Mesendoderm (in vitro differentiated cells): ENCODE measurements around the gene OFD1.
"Not testable (repeated sequence)": the region's sequence is repeated elsewhere in the genome, so short reads cannot be mapped to it uniquely, and the experiment has no call there.

ENCODE experiments used
- DNase-seq: peaks from one replicate; pipeline ENCODE4 v3.0.0; 2013
- H2AK5ac ChIP-seq: 2 replicates; pipeline ENCODE4 v1.6.1; 2013; ENCODE audit warnings: low read length, inconsistent platforms
- H2BK120ac ChIP-seq: 2 replicates; pipeline ENCODE4 v1.6.1; 2013; ENCODE audit warnings: low read depth, mild to moderate bottlenecking, low read length, moderate library complexity, mixed read lengths
- H2BK15ac ChIP-seq: replicated peaks from 2 replicates; pipeline ENCODE4 v1.6.1; 2013; ENCODE audit warnings: low read depth, mild to moderate bottlenecking, moderate library complexity
- H2BK5ac ChIP-seq: 2 replicates; pipeline ENCODE4 v1.6.1; 2013; ENCODE audit warnings: low read length, inconsistent platforms
- H3K18ac ChIP-seq: 2 replicates; pipeline ENCODE4 v1.6.1; 2013; ENCODE audit warnings: mild to moderate bottlenecking, low read length, mixed read lengths
- H3K23ac ChIP-seq: one replicate; pipeline ENCODE4 v1.6.1; 2013; ENCODE audit warnings: low read length
- H3K27ac ChIP-seq: 2 replicates; pipeline ENCODE4 v1.5.1; 2013; ENCODE audit warnings: low read depth, mild to moderate bottlenecking, inconsistent platforms, low read length, moderate library complexity
- H3K27me3 ChIP-seq: 2 replicates; pipeline ENCODE4 v1.6.1; 2013; ENCODE audit warnings: low read length, control low read depth, mild to moderate bottlenecking, inconsistent platforms; ENCODE audit not compliant: insufficient read depth, poor library complexity
- H3K36me3 ChIP-seq: 2 replicates; pipeline ENCODE4 v1.6.1; 2013; ENCODE audit warnings: low read length, inconsistent platforms; ENCODE audit not compliant: control insufficient read depth, insufficient read depth
- H3K4ac ChIP-seq: one replicate; pipeline ENCODE4 v1.6.1; 2013; ENCODE audit warnings: low read depth, mild to moderate bottlenecking, low read length, moderate library complexity
- H3K4me1 ChIP-seq: 2 replicates; pipeline ENCODE4 v1.6.1; 2013; ENCODE audit warnings: low read depth, low read length, inconsistent platforms; ENCODE audit not compliant: control insufficient read depth
- H3K4me2 ChIP-seq: 2 replicates; pipeline ENCODE4 v1.6.1; 2013; ENCODE audit warnings: low read length
- H3K4me3 ChIP-seq: 2 replicates; pipeline ENCODE4 v1.5.1; 2013; ENCODE audit warnings: mild to moderate bottlenecking, low read length
- H3K56ac ChIP-seq: one replicate; pipeline ENCODE4 v1.6.1; 2013; ENCODE audit warnings: low read length
- H3K79me1 ChIP-seq: 2 replicates; pipeline ENCODE4 v1.6.1; 2013; ENCODE audit warnings: low read length, inconsistent platforms
- H3K79me2 ChIP-seq: 2 replicates; pipeline ENCODE4 v1.6.1; 2013; ENCODE audit warnings: mild to moderate bottlenecking, low read length; ENCODE audit not compliant: control insufficient read depth, insufficient read depth
- H3K9ac ChIP-seq: 2 replicates; pipeline ENCODE4 v1.6.1; 2013; ENCODE audit warnings: low read length, inconsistent platforms
- H4K5ac ChIP-seq: one replicate; pipeline ENCODE4 v1.6.1; 2013; ENCODE audit warnings: low read length
- H4K8ac ChIP-seq: one replicate; pipeline ENCODE4 v1.6.1; 2013; ENCODE audit warnings: low read depth, mild to moderate bottlenecking, control low read depth, low read length, moderate library complexity
- WGBS: extraction: QIAGEN DNeasy Blood & Tissue Kit; methylation state at CpG from one replicate; pipeline ENCODE4 v1.1.7; 2013; ENCODE audit warnings: low lambda C conversion rate, missing lambda C conversion rate; ENCODE audit not compliant: insufficient coverage; ENCODE audit errors: extremely low coverage; 5-methylcytosine and 5-hydroxymethylcytosine counted together

Gene OFD1

DNA sequence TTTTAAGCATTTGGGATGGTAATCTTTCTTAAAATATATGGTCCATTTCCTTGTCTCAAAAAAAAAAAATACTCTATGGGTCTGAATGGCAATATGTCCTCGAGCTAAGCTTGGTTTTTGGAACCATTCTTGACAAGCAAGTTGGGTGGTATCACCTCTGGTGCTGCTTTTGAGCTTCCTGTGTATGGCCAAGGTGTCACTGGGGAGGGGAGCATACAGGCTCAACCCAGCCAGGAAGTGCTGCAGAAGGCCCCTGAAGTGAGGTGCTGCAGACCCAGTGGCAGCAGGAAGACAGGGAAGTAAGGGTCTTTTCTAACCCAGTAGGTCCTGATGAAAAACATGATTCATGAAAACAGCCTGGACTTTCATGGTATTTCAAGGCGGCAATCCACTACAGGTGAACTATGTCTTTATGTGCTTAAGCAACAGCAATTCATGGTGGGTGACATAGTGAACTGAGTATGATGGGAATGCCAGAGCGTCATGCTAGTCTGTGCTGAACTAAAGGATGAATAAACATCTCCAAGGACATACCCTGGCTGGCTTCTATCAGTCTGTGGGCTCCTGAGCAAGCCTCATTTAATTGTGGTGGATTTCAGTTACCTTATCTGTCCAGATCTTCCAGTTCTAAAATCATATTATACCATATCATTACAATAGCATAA is 15.2 kb upstream of the OFD1 start:
- no peak overlapping the region for H3K27ac ChIP-seq

GRCh38 chrX:13721371-13721770 is 13.2 kb upstream of the OFD1 start:
- Histone ChIP-seq H3K4me1 (no peaks in the 10 kb centered on the region), H3K79me1 (no peaks in the 10 kb centered on the region), H3K18ac (no peak overlapping the region), H3K79me2 (no peaks in the 10 kb centered on the region), H3K23ac (no peak overlapping the region), H3K56ac (no peak overlapping the region), H4K8ac (no peak overlapping the region), H3K27ac (no peak overlapping the region), H3K4me2 (no peak overlapping the region), H3K9ac (no peak overlapping the region), H3K4ac (no peak overlapping the region), H4K5ac (no peak overlapping the region), H3K27me3 (no peaks in the 10 kb centered on the region), H3K4me3 (no peak overlapping the region), H2BK15ac (no peak overlapping the region), H2AK5ac (no peak overlapping the region), H2BK120ac (no peak overlapping the region), H3K36me3 (no peaks in the 10 kb centered on the region), H2BK5ac (no peak overlapping the region)
- no CpG with 5 or more reads among the region's 4 CpGs for WGBS
- DNase-seq, result no peak

More for the DNA sequence above, 15.2 kb upstream of the OFD1 start:
- Histone ChIP-seq H3K4ac (no peak overlapping the region), H2AK5ac (no peak overlapping the region), H4K8ac (no peak overlapping the region), H3K36me3 (no peaks in the 10 kb centered on the region), H3K18ac (no peak overlapping the region), H3K4me3 (no peak overlapping the region), H3K4me2 (no peak overlapping the region), H2BK120ac (no peak overlapping the region), H2BK15ac (no peak overlapping the region), H4K5ac (no peak overlapping the region), H3K4me1 (no peaks in the 10 kb centered on the region), H3K9ac (no peak overlapping the region), H3K27me3 (no peaks in the 10 kb centered on the region), H3K56ac (no peak overlapping the region), H3K23ac (no peak overlapping the region), H3K79me1 (no peaks in the 10 kb centered on the region), H2BK5ac (no peak overlapping the region), H3K79me2 (no peaks in the 10 kb centered on the region)
- peak; percentile 37 for DNase-seq
- WGBS, result no CpG with 5 or more reads among the region's 3 CpGs

DNA sequence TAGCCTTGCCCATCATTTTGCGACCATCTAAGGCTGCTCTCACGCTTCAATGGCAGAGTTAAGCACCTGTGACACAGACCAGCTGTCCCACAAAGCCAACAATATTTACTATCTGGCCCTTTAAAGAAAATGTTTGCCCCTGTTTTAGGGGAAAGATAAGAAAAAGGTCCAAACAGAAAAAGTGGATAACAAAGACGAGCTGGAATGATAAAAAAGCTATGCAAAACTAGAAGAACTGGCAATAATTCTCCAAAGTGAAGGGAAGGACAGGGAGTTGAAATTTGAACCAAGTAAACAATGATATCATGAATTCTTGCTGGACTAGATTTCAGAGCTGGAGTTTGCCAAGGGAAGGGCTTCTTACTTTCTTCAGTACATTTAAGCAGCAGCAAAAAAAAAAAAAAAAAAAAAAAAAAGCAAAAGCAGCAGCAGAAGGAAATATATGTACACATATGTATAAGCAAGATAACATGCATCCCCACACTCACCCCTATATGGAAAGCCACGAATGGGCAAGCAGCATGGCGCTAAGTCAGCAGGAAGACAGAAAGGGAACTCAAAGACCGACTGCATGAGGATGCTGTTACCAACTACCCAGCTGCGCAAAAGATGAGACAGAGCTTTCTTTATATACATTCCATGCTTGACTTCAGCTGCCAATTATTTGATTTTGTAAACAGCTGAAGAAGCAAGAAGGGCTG is 12.6 kb upstream of the OFD1 start:
- H3K4me3 ChIP-seq, result no peak overlapping the region
- no peak overlapping the region for H4K8ac ChIP-seq
- H3K4me2 ChIP-seq, result no peak overlapping the region
- no peak overlapping the region for H2AK5ac ChIP-seq
- H3K27ac ChIP-seq, result no peak overlapping the region
- H4K5ac ChIP-seq, result no peak overlapping the region
- H2BK120ac ChIP-seq, result no peak overlapping the region
- H3K56ac ChIP-seq, result no peak overlapping the region
- no peaks in the 10 kb centered on the region for H3K27me3 ChIP-seq
- no peak overlapping the region for H3K23ac ChIP-seq
- DNase-seq, result no peak
- H3K18ac ChIP-seq, result no peak overlapping the region
- H3K4me1 ChIP-seq, result no peaks in the 10 kb centered on the region
- no peaks in the 10 kb centered on the region for H3K79me2 ChIP-seq
- no CpG with 5 or more reads among the region's 7 CpGs for WGBS
- no peaks in the 10 kb centered on the region for H3K79me1 ChIP-seq
- H3K4ac ChIP-seq, result no peak overlapping the region
- H3K36me3 ChIP-seq, result no peaks in the 10 kb centered on the region
- H2BK15ac ChIP-seq, result no peak overlapping the region
- H3K9ac ChIP-seq, result no peak overlapping the region
- H2BK5ac ChIP-seq, result no peak overlapping the region

DNA sequence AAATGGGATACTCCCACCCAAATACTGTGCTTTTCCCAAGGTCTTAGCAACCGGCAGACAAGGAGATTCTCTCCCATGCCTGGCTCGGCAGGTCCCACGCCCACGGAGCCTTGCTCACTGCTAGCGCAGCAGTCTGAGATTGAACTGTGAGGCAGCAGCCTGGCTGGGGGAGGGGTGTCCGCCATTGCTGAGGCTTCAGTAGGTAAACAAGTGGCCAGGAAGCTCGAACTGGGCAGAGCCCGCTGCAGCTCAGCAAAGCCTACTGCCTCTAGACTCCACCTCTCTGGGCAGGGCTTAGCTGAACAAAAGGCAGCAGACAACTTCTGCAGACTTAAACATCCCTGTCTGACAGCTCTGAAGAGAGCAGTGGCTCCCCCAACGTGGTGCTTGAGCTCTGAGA is 9.7 kb upstream of the OFD1 start:
- not testable (repeated sequence) for H2BK15ac ChIP-seq, H3K4me1 ChIP-seq, H2BK120ac ChIP-seq, DNase-seq, H3K79me1 ChIP-seq, H2AK5ac ChIP-seq, H2BK5ac ChIP-seq, H3K4me3 ChIP-seq, H3K4me2 ChIP-seq, H3K36me3 ChIP-seq, H3K18ac ChIP-seq, H3K79me2 ChIP-seq, H3K56ac ChIP-seq, H3K9ac ChIP-seq, H3K23ac ChIP-seq, H3K4ac ChIP-seq, H3K27ac ChIP-seq, H4K5ac ChIP-seq, H4K8ac ChIP-seq, H3K27me3 ChIP-seq
- WGBS, result no CpG with 5 or more reads among the region's 9 CpGs

DNA sequence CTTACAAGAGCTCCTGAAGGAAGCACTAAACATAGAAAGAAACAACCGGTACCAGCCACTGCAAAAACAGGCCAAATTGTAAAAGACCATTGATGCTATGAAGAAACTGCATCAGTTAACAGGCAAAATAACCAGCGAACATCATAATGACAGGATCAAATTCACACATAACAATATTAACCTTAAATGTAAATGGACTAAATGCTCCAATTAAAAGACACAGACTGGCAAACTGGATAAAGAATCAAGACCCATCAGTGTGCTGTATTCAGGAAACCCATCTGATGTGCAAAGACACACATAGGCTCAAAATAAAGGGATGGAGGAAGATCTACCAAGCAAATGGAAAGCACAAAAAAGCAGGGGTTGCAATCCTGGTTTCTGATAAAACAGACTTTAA is 8.0 kb upstream of the OFD1 start:
- H3K18ac ChIP-seq, DNase-seq, H3K4me2 ChIP-seq, H3K27me3 ChIP-seq, H4K8ac ChIP-seq, H3K79me1 ChIP-seq, H3K36me3 ChIP-seq, H4K5ac ChIP-seq, H3K4ac ChIP-seq, H2BK15ac ChIP-seq, H3K79me2 ChIP-seq, H3K23ac ChIP-seq, H2AK5ac ChIP-seq, H3K27ac ChIP-seq, H2BK120ac ChIP-seq, H3K9ac ChIP-seq, H2BK5ac ChIP-seq, H3K56ac ChIP-seq, H3K4me3 ChIP-seq, H3K4me1 ChIP-seq: not testable (repeated sequence)
- no CpG with 5 or more reads among the region's 2 CpGs for WGBS

DNA sequence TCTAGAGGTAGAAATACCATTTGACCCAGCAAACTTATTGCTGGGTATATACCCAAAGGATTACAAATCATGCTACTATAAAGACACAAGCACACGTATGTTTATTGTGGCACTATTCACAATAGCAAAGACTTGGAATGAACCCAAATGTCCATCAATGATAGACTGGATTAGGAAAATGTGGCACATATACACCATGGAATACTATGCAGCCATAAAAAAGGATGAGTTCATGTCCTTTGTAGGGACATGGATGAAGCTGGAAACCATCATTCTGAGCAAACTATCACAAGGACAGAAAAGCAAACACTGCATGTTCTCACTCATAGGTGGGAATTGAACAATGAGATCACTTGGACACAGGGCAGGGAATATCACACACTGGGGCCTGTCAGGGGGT is 4.0 kb upstream of the OFD1 start:
- H3K27ac ChIP-seq, H3K27me3 ChIP-seq, H2BK120ac ChIP-seq, H3K23ac ChIP-seq, H3K9ac ChIP-seq, H3K4me3 ChIP-seq, DNase-seq, H3K18ac ChIP-seq, H3K56ac ChIP-seq, H4K8ac ChIP-seq, H3K4ac ChIP-seq, H3K36me3 ChIP-seq, H3K79me2 ChIP-seq, H2BK5ac ChIP-seq, H3K4me2 ChIP-seq, H2BK15ac ChIP-seq, H2AK5ac ChIP-seq, H4K5ac ChIP-seq, H3K4me1 ChIP-seq, H3K79me1 ChIP-seq: not testable (repeated sequence)
- no CpG with 5 or more reads among the region's 1 CpG for WGBS
